Activated CD4-positive, alpha-beta T cell treated with anti-CD3 and anti-CD28 coated beads, Interleukin-2, amount 50 U/mL, for 16 hours (primary cell): ENCODE data around the gene AFF2.

Source experiments
- DNase-seq: peaks from one replicate; pipeline ENCODE4 v3.0.0-alpha.2; 2020

The AFF2 gene

DNA sequence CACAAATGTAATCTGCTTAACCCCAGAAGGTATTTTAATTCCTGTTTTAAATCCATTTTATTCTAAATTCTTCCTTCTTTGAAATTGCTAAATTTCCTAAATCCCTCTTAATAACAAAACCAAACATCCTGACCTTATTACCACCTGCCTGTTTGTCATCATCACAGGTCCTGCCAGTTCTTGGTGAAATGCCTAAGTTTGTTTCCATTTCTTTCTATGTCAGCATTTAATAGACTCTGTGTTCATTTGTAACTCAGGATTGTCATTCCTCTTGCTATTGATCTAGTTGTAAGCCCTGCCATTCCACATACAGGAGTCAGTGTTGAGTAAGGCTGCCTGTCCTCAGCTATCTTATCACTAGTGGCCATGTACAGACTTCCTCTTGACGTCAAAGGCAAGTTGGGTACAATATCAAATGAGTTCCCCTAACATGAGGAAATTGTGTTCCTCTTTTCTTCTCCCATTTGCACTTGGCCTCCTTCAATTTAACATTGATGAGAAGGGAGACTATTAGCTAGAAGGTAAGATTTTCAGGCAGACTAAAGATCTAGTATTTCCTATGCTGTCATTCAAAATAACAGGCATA lies 440.1 kb downstream of the AFF2 start:
- no peak for DNase-seq

GRCh38 chrX:148942754-148943153 lies 442.3 kb downstream of the AFF2 start:
- DNase-seq, result no peak

DNA sequence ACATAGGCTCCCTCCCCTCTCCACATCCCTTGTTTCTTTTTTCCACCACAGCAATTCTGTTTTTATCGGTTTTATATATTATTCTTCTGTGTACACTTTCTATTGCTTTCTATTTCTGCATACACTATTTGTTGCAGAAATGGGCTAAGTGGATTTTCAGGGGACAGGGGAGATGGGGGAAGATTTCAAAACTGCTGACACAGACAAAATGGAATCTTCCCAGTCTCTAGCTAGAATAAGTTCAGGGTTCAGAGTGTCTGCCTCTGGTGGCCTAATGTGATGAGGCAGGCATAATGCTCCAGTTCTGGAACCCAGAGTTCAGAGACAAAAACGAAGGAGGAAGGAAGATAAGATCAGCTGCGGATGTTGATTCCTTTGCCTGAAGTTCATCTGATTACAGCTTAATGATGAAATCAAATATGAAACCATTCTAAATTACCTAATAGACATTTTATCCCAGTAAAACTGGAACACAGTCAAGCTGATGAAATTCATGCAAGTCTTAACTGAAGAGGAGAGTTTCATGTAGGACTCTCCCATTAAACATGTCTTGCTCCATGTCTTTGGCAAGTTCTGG lies 447.1 kb downstream of the AFF2 start:
- no peak for DNase-seq

DNA sequence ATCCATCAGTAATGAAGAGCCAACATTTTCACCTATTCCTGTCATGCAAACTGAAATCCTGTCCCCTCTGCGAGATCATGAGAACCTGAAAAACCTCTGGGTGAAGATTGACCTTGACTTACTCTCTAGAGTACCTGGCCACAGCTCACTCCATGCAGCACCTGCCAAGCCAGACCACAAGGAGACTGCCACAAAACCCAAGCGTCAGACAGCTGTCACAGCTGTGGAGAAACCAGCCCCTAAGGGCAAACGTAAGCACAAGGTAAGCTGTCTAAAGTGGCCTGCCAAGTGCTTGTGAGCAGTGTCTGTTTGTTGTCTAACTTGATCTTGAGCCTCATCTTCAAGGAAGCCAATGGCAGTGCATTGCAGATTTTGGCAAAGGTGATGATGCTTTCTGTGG lies 455.9 kb downstream of the AFF2 start:
- DNase-seq, result no peak

DNA sequence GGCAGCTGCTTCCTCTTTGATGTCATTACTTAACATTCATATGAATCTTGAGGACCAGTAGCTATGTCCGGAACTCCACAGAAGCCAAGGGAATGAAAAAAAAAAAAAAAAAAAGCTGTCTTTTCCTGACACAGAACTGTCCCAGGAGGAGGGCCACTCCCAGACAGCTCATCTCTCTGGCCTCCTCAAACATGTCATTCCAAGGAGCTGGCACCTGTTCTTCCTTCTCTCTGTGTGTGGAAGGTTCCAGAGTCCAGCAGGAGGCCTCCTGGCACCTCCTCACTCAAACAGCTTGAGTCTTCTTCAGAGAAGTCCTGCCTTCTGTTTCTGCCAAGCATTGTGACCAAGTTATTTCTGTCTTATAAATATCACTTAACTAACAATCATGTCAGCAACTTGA lies 458.5 kb downstream of the AFF2 start:
- no peak for DNase-seq

- DNase-seq, result no peak
Observed at GRCh38 chrX:148960060-148960459, 459.6 kb downstream of the AFF2 start.

DNA sequence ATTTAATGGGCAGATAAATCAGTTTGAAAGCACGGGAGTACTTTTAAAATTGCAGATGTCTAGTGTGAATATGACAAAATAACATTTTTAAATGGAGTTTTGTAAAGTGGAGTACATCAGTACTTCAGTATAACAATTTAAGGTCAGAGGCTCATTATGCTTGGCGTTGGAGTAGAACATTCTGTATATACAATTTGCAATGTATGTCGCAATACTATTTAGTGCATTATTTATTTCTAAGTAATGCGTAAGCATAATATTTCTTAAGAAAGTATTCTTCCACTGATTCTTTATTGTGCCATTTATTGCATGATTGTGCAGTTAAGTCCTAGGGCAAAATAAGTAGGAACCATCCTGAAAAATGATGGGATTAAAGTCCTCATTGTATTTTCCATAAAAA lies 461.6 kb downstream of the AFF2 start:
- no peak for DNase-seq

GRCh38 chrX:148976571-148977400 lies 476.4 kb downstream of the AFF2 start:
- DNase-seq, result no peak

DNA sequence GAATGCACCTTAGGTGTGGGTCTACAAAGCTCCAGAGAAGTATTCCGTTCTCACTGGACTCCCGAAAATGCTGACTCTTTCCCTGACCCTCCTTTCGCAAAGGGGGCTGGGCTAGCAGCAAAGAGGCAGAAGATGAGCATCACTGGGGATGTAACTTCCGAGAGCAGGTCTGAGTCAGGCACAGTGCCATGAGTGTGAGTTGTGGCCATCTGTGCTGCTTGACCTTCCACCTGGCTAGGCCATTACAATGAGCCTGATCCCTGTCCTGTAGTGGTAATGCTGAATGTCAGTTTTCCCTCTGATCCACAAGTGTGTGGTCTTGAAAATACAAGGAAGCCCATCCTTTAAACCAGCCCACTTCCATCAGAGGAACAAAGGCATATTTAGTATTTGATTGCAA lies 479.4 kb downstream of the AFF2 start:
- DNase-seq, result no peak

DNA sequence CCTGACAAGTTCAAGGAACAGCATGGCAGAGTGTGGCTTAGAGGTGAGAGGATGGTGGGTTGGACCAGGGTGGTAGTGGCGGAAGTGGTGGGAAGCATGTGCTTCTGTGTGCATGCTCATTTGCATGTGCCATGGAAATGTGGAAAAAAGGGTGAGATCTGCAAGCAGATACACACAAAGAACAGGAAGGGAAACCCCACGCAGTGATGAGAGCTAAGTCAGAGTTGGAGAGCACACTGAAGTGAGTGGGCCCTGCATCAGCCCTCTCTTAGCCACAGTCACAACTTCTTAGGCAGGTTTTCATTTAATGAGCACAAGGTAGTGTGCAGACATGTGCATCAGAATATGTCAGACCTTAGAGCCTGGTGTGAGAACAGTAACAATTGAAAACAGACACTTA lies 483.8 kb downstream of the AFF2 start:
- no peak for DNase-seq

- DNase-seq, result no peak
Observed at GRCh38 chrX:148991502-148991901, 491.1 kb downstream of the AFF2 start.

GRCh38 chrX:148995661-148996060 lies 495.2 kb downstream of the AFF2 start:
- DNase-seq, result no peak

DNA sequence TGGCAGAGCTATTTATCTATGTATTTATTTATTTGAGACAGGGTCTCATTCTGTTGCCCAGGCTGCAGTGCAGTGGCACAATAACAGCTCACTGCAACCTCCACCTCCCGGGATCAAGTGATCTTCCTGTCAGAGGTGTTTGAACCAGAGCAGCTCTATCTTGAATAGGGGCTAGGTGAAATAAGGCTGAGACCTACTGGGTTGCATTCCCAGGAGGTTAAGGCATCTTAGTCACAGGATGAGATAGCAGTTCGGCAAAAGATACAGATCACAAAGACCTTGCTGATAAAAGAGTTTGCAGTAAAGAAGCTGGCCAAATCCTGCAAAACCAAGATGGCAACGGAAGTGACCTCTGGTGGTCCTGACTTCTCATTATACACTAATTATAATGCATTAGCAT lies 501.9 kb downstream of the AFF2 start:
- no peak for DNase-seq

- no peak for DNase-seq
Observed at GRCh38 chrX:149003863-149004660, 503.6 kb downstream of the AFF2 start.

GRCh38 chrX:149004936-149005335 lies 504.5 kb downstream of the AFF2 start:
- no peak for DNase-seq

DNA sequence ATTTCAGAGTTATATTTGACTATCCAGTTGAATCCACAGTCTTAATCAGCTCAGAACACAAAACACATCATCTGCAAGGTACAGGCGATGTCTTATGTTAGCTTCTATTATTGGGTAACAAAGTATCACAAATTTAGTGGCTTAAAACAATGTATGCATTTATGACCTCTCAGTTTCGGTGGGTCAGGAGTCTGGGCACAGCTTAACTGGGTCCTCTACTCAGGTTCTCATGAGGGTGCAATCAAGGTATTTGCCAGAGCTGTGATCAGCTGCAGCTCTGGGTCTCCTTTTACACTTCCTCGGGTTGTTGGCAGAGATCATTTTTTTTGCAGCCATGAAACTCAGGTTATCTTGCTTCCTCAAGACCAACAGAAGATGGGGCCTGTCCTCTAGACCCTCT lies 505.8 kb downstream of the AFF2 start:
- DNase-seq, result no peak

- no peak for DNase-seq
Observed at GRCh38 chrX:149007423-149007822, 507.0 kb downstream of the AFF2 start.

DNA sequence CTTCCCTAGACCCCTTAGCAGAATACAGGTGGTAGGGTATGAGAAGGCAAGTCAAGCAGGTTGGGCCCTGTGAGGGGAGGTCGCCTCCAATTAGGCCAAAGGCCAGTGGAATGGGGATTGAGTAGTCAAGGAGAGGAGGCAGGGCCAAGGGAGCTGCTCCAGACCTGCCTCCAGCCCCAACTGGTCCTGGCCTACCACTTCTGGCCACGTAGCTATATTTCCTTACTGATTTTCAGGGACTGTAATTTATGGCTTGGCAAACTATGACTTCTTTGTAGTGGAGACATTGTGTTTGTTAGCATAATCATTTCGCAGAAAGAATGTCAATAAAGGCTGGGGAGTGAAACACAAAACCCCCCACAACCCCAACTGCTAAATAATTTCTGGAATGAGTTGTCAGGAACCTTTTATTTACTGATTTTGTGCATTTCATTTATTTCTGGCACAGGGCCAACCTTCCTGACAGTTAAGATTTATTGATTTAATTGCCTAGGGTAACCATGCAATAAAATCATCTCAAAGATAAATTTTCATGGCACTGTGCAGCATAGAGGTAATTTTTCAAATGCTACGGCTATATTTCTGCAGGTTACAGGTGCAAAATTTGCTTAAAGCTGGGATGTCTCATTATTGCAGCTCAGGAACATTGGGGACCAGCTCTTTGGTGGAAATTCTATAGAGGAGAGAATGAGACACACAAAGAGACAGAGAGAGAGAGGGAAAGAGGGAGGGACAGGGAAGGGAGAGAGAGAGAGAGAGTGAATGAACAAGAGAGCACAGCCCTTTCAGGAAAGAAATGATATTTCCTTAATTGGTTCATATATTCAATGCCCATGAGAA lies 509.8 kb downstream of the AFF2 start:
- no peak for DNase-seq

DNA sequence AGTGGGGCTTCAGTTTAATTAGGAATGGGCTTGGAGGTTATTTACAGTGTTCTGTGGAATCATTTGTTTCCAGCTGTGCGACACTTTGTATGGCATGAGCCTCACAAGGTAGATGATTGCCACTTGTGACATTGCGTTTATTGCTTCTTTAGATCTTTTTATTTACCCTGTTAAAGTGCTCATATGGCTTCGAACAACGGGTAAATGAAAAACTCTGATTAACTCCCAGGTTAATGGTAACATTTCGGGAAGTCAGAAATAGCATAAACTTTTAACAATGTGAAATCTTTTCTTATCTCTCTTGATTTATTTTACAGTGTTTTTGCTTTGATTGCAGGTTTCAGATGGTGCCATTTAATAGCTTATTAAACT lies 510.4 kb downstream of the AFF2 start:
- no peak for DNase-seq

- DNase-seq, result no peak
Observed at GRCh38 chrX:149013081-149013480, 512.7 kb downstream of the AFF2 start.

- no peak for DNase-seq
Observed at GRCh38 chrX:149021159-149021558, 520.7 kb downstream of the AFF2 start.

DNA sequence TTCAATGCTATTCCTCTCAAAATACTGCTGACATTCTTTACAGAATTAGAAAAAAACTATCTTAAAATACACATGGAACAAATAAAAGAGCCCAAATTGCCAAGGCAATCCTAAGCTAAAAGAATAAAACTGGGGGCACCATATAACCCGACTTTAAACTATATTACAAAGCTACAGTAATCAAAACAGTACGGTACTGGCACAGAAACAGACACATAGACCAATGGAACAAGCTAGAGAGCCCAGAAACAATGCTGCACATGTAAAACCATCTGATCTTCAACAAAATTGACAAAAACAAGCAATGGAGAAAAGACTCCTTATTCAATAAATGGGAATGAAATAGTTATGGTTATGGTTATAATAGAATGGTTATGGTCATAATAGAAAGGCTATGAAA lies 522.1 kb downstream of the AFF2 start:
- DNase-seq, result no peak

DNA sequence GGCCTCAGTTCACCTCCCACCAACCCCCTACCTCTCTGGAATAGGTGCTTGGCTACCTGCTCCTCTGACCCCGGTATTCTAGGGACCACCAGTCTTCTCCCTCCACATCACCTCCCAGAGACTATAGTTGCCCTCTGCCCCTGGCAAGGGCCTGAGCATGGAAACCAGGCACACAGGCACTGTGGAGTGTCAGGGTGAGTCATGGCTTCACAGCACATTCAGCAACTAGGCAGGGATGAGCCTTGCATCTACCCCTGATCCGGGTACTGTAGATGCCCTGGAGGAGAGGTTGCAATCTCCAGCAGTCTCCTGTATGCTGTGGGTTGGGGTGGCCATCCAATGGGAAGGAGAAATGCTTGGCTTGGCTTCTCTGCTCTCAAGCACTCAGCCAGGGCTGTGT lies 532.0 kb downstream of the AFF2 start:
- no peak for DNase-seq
